ENCODE measurements around the gene ICAM2. TPM values are rescaled to one million over a fixed set of nuclear protein-coding genes. Genes with fewer than 3 reads are reported as not detected.
A peak's percentile ranks its signal among the peaks of the same experiment; 100 is the strongest.

The ICAM2 gene
- polyA plus RNA-seq, 1 of the 3 experiments (the other 2 are of a cell fraction): 0.08 TPM

DNA sequence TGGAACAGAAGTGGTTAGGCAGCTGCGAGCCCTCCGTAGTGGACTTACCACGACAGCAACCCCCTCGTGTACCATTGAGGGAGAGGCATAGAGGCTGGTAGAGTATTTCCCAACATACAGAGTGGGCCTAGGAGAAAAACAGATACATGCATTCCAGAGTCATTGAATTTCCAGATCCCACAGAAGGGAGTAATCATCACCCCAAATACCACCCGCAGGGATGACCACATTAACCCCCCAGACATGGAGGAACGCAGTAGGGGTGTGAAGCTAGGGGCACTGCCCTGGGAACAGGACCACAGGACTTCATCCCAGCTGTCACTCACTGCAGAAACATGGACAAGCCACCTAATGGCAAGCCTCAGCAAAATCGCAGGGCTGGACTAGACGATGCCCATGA lies 44.7 kb upstream of the ICAM2 start:
- no peaks in the 10 kb centered on the region for H4K20me1 ChIP-seq (ENCODE audit: insufficient read depth)
- ChIA-PET CTCF (interaction anchor here (0.6 to 14.7 kb wide), 6 partner anchors 11 to 1176 kb away, joined by 3 to 160 read pairs (median 12); partner anchors contain the start of gene ERN1), POLR2A (no interaction called here)
- H3K9ac ChIP-seq: no peak overlapping the region
- H3F3A ChIP-seq (replicated peaks; ENCODE audit: insufficient read depth): no peaks in the 10 kb centered on the region
- no peak overlapping the region for H3K4me2 ChIP-seq
- H3K27me3 ChIP-seq (ENCODE audit: insufficient read depth): no peaks in the 10 kb centered on the region
- H3K27ac ChIP-seq (ENCODE audit: low read depth in 2 of 2, low read length in 1 of 2): no peak overlapping the region
- TF ChIP-seq NFIC (IDR thresholded peaks at IDR 0.05; ENCODE audit: borderline replicate concordance) (no peak), TEAD4 (IDR thresholded peaks at IDR 0.05; ENCODE audit: borderline replicate concordance, insufficient read depth) (no peak), IRF3 (IDR thresholded peaks at IDR 0.05; ENCODE audit: low read depth, low read length) (no peak), NRF1 (IDR thresholded peaks at IDR 0.05; ENCODE audit: low read depth, low read length) (no peak)
- no peaks in the 10 kb centered on the region for H3K9me3 ChIP-seq
- WGBS (ENCODE audit: low lambda C conversion rate): 91% methylated on average over 8 of the region's 8 CpGs
- no peak overlapping the region for H2AFZ ChIP-seq (ENCODE audit: low read depth)
- DNase-seq: no peak
- H3K9me2 ChIP-seq: no peaks in the 10 kb centered on the region
- no peaks in the 10 kb centered on the region for H3K4me1 ChIP-seq (ENCODE audit: control insufficient read depth in 1 of 2, insufficient read depth in 2 of 2, low read depth in 1 of 2, low read length in 1 of 2)
- H3K36me3 ChIP-seq (replicated peaks in 1 of 2; ENCODE audit: control insufficient read depth in 1 of 2, insufficient read depth in 2 of 2, low read length in 1 of 2): peaks cover 14 to 29% of the 10 kb centered on the region in 2 experiments
- no peaks in the 10 kb centered on the region for H3K79me2 ChIP-seq (ENCODE audit: insufficient read depth)
- H3K4me3 ChIP-seq (ENCODE audit: low read depth in 2 of 2, low read length in 1 of 2): no peak overlapping the region

DNA sequence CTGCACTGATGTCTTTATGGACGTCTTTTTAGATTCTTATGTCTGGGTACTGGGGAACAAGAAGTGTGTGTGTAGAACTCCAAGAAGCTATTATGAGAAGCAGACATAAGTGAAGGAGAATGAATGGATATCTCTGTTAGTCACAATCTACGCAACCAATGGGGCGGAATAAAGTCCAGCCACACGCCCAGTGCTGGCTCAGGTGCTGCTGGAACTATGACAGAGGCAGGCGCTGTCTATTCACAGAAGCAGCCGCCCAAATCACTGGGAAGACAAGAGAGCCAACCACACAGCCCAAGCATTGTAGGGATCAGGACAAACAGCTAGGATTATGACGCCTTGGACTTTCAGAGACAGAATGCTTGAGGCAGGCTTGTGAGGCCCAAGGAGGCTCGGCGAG lies 43.9 kb upstream of the ICAM2 start:
- CTCF ChIA-PET: interaction anchor here (0.6 to 14.7 kb wide), 16 partner anchors 10 to 216 kb away, joined by 3 to 160 read pairs (median 8); partner anchors contain the start of gene ERN1
- 93% methylated on average over 9 of the region's 9 CpGs for WGBS (ENCODE audit: low lambda C conversion rate)
- no peak for DNase-seq

DNA sequence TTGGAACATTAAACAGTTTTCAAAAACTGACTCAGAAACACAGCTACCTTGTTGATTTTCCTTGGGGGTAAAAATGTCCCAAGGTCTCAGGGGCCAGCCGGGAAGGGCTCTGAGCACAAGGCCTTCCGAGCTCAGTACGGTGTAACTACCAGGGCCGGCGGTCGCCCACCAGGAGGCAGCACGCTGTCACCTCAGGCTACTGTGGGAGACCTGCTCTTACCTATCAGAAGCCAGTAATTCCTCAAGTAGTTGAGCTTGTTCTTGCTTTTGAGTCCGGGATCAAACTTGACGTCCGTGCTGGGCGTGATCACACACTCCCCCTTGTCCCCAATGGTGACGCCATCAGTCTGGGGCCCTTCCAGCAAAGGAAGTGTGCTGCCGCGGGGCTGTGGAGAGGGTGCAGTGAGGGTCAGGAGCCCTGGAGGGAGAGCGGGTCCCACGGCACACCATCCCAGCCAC lies 43.4 kb upstream of the ICAM2 start:
- Histone ChIP-seq H3K9me2 (no peaks in the 10 kb centered on the region), H3K27ac (ENCODE audit: low read depth in 2 of 2, low read length in 1 of 2) (no peak overlapping the region), H3K4me2 (no peak overlapping the region), H3K36me3 (replicated peaks in 1 of 2; ENCODE audit: control insufficient read depth in 1 of 2, insufficient read depth in 2 of 2, low read length in 1 of 2) (peaks cover 9 to 27% of the 10 kb centered on the region in 2 experiments), H3K4me3 (ENCODE audit: low read depth in 2 of 2, low read length in 1 of 2) (no peak overlapping the region), H3F3A (replicated peaks; ENCODE audit: insufficient read depth) (no peaks in the 10 kb centered on the region), H3K27me3 (ENCODE audit: insufficient read depth) (no peaks in the 10 kb centered on the region), H3K9me3 (no peaks in the 10 kb centered on the region), H3K9ac (no peak overlapping the region), H3K4me1 (ENCODE audit: control insufficient read depth in 1 of 2, insufficient read depth in 2 of 2, low read depth in 1 of 2, low read length in 1 of 2) (no peaks in the 10 kb centered on the region), H3K79me2 (ENCODE audit: insufficient read depth) (no peaks in the 10 kb centered on the region), H2AFZ (ENCODE audit: low read depth) (no peak overlapping the region), H4K20me1 (ENCODE audit: insufficient read depth) (no peaks in the 10 kb centered on the region)
- WGBS (ENCODE audit: low lambda C conversion rate): 93% methylated on average over 14 of the region's 16 CpGs
- CTCF ChIA-PET: interaction anchor here (0.6 to 14.7 kb wide), 20 partner anchors 10 to 216 kb away, joined by 3 to 160 read pairs (median 6); partner anchors contain the start of gene ERN1
- TF ChIP-seq PBX3 (IDR thresholded peaks at IDR 0.05): no peak
- TF ChIP-seq RAD21 (IDR thresholded peaks at IDR 0.05; ENCODE audit: low read length): peak; percentile 66
- peak; percentile 75 for TF ChIP-seq SMC3 (IDR thresholded peaks at IDR 0.05; ENCODE audit: low read depth, low read length)
- peak; percentile 49 for TF ChIP-seq CTCF (IDR thresholded peaks at IDR 0.05)
- no peak for TF ChIP-seq ZBTB33 (IDR thresholded peaks at IDR 0.05; ENCODE audit: borderline replicate concordance, low read depth)
- TF ChIP-seq FOSL2 (IDR thresholded peaks at IDR 0.05; ENCODE audit: borderline replicate concordance, low read depth): no peak
- POLR2A ChIA-PET: no interaction called here
- DNase-seq: peak; percentile 72

More for the DNA sequence above, 43.9 kb upstream of the ICAM2 start:
- no peak overlapping the region for H3K4me3 ChIP-seq (ENCODE audit: low read depth in 2 of 2, low read length in 1 of 2)
- no peaks in the 10 kb centered on the region for H3K79me2 ChIP-seq (ENCODE audit: insufficient read depth)
- H3K36me3 ChIP-seq (replicated peaks in 1 of 2; ENCODE audit: control insufficient read depth in 1 of 2, insufficient read depth in 2 of 2, low read length in 1 of 2): peaks cover 14 to 26% of the 10 kb centered on the region in 2 experiments
- H3K27me3 ChIP-seq (ENCODE audit: insufficient read depth): no peaks in the 10 kb centered on the region
- H3K9me3 ChIP-seq: no peaks in the 10 kb centered on the region
- TF ChIP-seq RXRA (IDR thresholded peaks at IDR 0.05; ENCODE audit: borderline replicate concordance, low read depth) (no peak), FOXM1 (IDR thresholded peaks at IDR 0.05; ENCODE audit: low read depth) (no peak), MEF2A (IDR thresholded peaks at IDR 0.05; ENCODE audit: borderline replicate concordance, low read depth) (no peak), FOSL2 (IDR thresholded peaks at IDR 0.05; ENCODE audit: borderline replicate concordance, low read depth) (no peak), RCOR1 (IDR thresholded peaks at IDR 0.05; ENCODE audit: low read length) (no peak), SMC3 (IDR thresholded peaks at IDR 0.05; ENCODE audit: low read depth, low read length) (no peak), ELF1 (IDR thresholded peaks at IDR 0.05) (no peak), CHD2 (IDR thresholded peaks at IDR 0.05; ENCODE audit: low read length, partially characterized antibody) (no peak), GABPA (IDR thresholded peaks at IDR 0.05; ENCODE audit: low read depth) (no peak)
- no peak overlapping the region for H3K4me2 ChIP-seq
- POLR2A ChIA-PET: no interaction called here
- no peaks in the 10 kb centered on the region for H3K9me2 ChIP-seq
- no peaks in the 10 kb centered on the region for H4K20me1 ChIP-seq (ENCODE audit: insufficient read depth)
- no peak overlapping the region for H2AFZ ChIP-seq (ENCODE audit: low read depth)
- H3K27ac ChIP-seq (ENCODE audit: low read depth in 2 of 2, low read length in 1 of 2): no peak overlapping the region
- no peaks in the 10 kb centered on the region for H3F3A ChIP-seq (replicated peaks; ENCODE audit: insufficient read depth)
- no peak overlapping the region for H3K9ac ChIP-seq
- no peaks in the 10 kb centered on the region for H3K4me1 ChIP-seq (ENCODE audit: control insufficient read depth in 1 of 2, insufficient read depth in 2 of 2, low read depth in 1 of 2, low read length in 1 of 2)

Data from SK-N-SH (cell line).